GM19397 (cell line): ENCODE data around the gene MIF4GD.
A peak's percentile ranks its signal among the peaks of the same experiment; 100 is the strongest.
"Not testable (repeated sequence)": the region's sequence is repeated elsewhere in the genome, so short reads cannot be mapped to it uniquely, and the experiment has no call there.

Experiments used
- ATAC-seq: cut with Tn5 transposase; IDR thresholded peaks from one replicate; pipeline ENCODE4 v1.9.1; 2021; ENCODE audit warnings: mild to moderate bottlenecking, moderate library complexity; ENCODE audit not compliant: unreplicated experiment

Gene MIF4GD

GRCh38 chr17:75288770-75289114 is 17.7 kb upstream of the MIF4GD start:
- ATAC-seq, result peak; percentile 17

- ATAC-seq, result no peak
These were observed 17.3 kb upstream of the MIF4GD start for GRCh38 chr17:75288359-75288758.

GRCh38 chr17:75287221-75287620 is 16.2 kb upstream of the MIF4GD start:
- ATAC-seq, result no peak

GRCh38 chr17:75285123-75285522 is 14.1 kb upstream of the MIF4GD start:
- ATAC-seq, result no peak

- not testable (repeated sequence) for ATAC-seq
These were observed 9.2 kb upstream of the MIF4GD start for GRCh38 chr17:75280189-75280588.

GRCh38 chr17:75277664-75278071 is 6.6 kb upstream of the MIF4GD start:
- no peak for ATAC-seq

GRCh38 chr17:75273977-75274708 is 3.1 kb upstream of the MIF4GD start:
- no peak for ATAC-seq

- ATAC-seq, result no peak
These were observed 1.8 kb upstream of the MIF4GD start for GRCh38 chr17:75272848-75273184.

- ATAC-seq, result no peak
These were observed 1.2 kb upstream of the MIF4GD start for GRCh38 chr17:75271955-75272847.

GRCh38 chr17:75271233-75271954 is 363 bp upstream of the MIF4GD start:
- peak; percentile 77 for ATAC-seq

GRCh38 chr17:75270218-75270965 is 639 bp downstream of the MIF4GD start:
- peak; percentile 40 for ATAC-seq

GRCh38 chr17:75269844-75270217 is 1.2 kb downstream of the MIF4GD start:
- ATAC-seq, result no peak

GRCh38 chr17:75267411-75268232 is 3.4 kb downstream of the MIF4GD start:
- ATAC-seq, result no peak

GRCh38 chr17:75267153-75267410 is 3.9 kb downstream of the MIF4GD start:
- ATAC-seq, result no peak

- no peak for ATAC-seq
These were observed 4.5 kb downstream of the MIF4GD start for GRCh38 chr17:75266316-75267152.

- no peak for ATAC-seq
These were observed 5.3 kb downstream of the MIF4GD start for GRCh38 chr17:75265614-75266315.

- no peak for ATAC-seq
These were observed 8.0 kb downstream of the MIF4GD start for GRCh38 chr17:75263055-75263454.

- no peak for ATAC-seq
These were observed 8.9 kb downstream of the MIF4GD start for GRCh38 chr17:75262112-75262606.
